Inflammatory macrophage (primary cell): ENCODE data around the gene CRHBP.

Experiments
- DNase-seq, 2 donors: peaks; one replicate each; pipeline ENCODE4 v3.0.0-alpha.2; 2020 to 2022

Gene CRHBP

DNA sequence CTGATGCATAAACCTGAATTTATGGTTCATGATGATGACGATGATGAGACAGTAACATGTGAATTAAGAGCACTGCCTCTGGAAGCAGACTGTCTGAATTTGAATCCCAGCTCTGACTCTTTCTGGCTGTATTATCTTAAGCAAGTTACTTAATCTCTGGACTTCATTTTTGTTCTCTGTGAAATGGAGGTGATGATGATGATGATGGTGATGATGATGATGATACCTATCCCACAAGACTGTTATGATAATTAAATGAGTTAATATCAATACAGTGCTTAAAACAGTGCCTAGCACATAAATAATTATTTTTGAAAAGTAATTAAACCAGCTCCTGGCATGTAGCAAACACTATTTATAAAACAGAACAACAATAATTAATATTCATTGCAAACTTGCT lies 64.1 kb downstream of the CRHBP start:
- no peak for DNase-seq

DNA sequence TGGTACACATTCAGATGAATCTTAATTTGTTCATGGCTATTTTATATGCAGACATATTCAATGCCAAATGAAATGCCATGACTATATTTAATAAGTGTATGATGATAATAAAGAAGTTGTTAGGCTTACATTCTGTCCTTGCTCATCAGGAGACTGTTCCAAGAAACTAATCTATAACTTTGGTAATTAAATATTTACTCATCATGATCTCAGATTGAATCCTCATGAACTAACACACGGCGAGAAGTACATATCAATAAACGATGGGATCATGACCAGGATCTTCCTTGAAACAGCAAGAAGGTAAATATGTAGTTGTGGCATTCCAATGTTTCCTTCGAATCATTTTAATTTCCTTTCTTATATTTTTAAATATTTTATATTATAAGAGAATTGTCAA lies 64.8 kb downstream of the CRHBP start:
- no peak for DNase-seq
